ENCODE results near the gene ALG6. TPM values are rescaled to one million over a fixed set of nuclear protein-coding genes. Genes with fewer than 3 reads are reported as not detected.

Gene ALG6
- total RNA-seq, 1 donor from 2014 or later: 5.7 TPM

GRCh38 chr1:63327417-63328054, 39.9 kb upstream of the ALG6 start:
- intact Hi-C loops (cut with DNase I): no loop called here
- Histone ChIP-seq H3K4me3 (no peak overlapping the region), H3K27ac (no peak overlapping the region), H3K27me3 (peaks cover 47% of the 10 kb centered on the region), H3K36me3 (no peaks in the 10 kb centered on the region), H3K4me1 (peaks cover 9 to 10% of the 10 kb centered on the region in 2 donors), H3K9me3 (peaks cover 0 to 2% of the 10 kb centered on the region in 2 donors)
- peak in 2 of 3 experiments; percentile 43 to 48 for TF ChIP-seq CTCF (IDR thresholded peaks at IDR 0.05)
- DNase-seq (ENCODE audit: low spot score in 2 of 2): no peak

GRCh38 chr1:63328122-63328521, 39.3 kb upstream of the ALG6 start:
- H3K36me3 ChIP-seq: no peaks in the 10 kb centered on the region
- intact Hi-C loops (cut with DNase I): no loop called here
- no peak for TF ChIP-seq CTCF (IDR thresholded peaks at IDR 0.05)
- H3K9me3 ChIP-seq: peaks cover 0 to 2% of the 10 kb centered on the region in 2 donors
- H3K4me1 ChIP-seq: peaks cover 6 to 7% of the 10 kb centered on the region in 2 donors
- peaks cover 41% of the 10 kb centered on the region for H3K27me3 ChIP-seq
- H3K4me3 ChIP-seq: no peak overlapping the region
- DNase-seq (ENCODE audit: low spot score in 2 of 2): no peak
- H3K27ac ChIP-seq: no peak overlapping the region

GRCh38 chr1:63328781-63329180, 38.6 kb upstream of the ALG6 start:
- H3K4me1 ChIP-seq: peaks cover 5 to 6% of the 10 kb centered on the region in 2 donors
- peaks cover 0 to 2% of the 10 kb centered on the region in 2 donors for H3K9me3 ChIP-seq
- H3K36me3 ChIP-seq: no peaks in the 10 kb centered on the region
- no peak overlapping the region for H3K4me3 ChIP-seq
- TF ChIP-seq CTCF (IDR thresholded peaks at IDR 0.05): no peak
- intact Hi-C loops (cut with DNase I): no loop called here
- no peak overlapping the region for H3K27ac ChIP-seq
- no peak for DNase-seq (ENCODE audit: low spot score in 2 of 2)
- H3K27me3 ChIP-seq: peaks cover 37% of the 10 kb centered on the region

- Histone ChIP-seq H3K27ac (no peak overlapping the region), H3K36me3 (no peaks in the 10 kb centered on the region), H3K4me1 (peaks cover 0 to 4% of the 10 kb centered on the region in 2 donors), H3K27me3 (peaks cover 28% of the 10 kb centered on the region), H3K4me3 (peak overlapping the region in 1 of 2 donors; percentile 3), H3K9me3 (peaks cover 0 to 2% of the 10 kb centered on the region in 2 donors)
- intact Hi-C loops (cut with DNase I): no loop called here
- no peak for DNase-seq (ENCODE audit: low spot score in 2 of 2)
- TF ChIP-seq CTCF (IDR thresholded peaks at IDR 0.05): no peak
Measured at GRCh38 chr1:63329621-63330330, 37.7 kb upstream of the ALG6 start.

- DNase-seq (ENCODE audit: low spot score in 2 of 2): no peak
- Histone ChIP-seq H3K27ac (no peak overlapping the region), H3K36me3 (no peaks in the 10 kb centered on the region), H3K4me3 (peak overlapping the region in 1 of 2 donors; percentile 3), H3K4me1 (peaks cover 0 to 4% of the 10 kb centered on the region in 2 donors), H3K27me3 (peaks cover 28% of the 10 kb centered on the region), H3K9me3 (peaks cover 0 to 2% of the 10 kb centered on the region in 2 donors)
- intact Hi-C loops (cut with DNase I): no loop called here
- TF ChIP-seq CTCF (IDR thresholded peaks at IDR 0.05): no peak
Measured at GRCh38 chr1:63330331-63330916, 37.0 kb upstream of the ALG6 start.

Measured in ascending aorta (tissue), 2 donors.